ENCODE results near the gene RGR.
A peak's percentile ranks its signal among the peaks of the same experiment; 100 is the strongest.

The RGR gene, protein sequence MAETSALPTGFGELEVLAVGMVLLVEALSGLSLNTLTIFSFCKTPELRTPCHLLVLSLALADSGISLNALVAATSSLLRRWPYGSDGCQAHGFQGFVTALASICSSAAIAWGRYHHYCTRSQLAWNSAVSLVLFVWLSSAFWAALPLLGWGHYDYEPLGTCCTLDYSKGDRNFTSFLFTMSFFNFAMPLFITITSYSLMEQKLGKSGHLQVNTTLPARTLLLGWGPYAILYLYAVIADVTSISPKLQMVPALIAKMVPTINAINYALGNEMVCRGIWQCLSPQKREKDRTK

DNA sequence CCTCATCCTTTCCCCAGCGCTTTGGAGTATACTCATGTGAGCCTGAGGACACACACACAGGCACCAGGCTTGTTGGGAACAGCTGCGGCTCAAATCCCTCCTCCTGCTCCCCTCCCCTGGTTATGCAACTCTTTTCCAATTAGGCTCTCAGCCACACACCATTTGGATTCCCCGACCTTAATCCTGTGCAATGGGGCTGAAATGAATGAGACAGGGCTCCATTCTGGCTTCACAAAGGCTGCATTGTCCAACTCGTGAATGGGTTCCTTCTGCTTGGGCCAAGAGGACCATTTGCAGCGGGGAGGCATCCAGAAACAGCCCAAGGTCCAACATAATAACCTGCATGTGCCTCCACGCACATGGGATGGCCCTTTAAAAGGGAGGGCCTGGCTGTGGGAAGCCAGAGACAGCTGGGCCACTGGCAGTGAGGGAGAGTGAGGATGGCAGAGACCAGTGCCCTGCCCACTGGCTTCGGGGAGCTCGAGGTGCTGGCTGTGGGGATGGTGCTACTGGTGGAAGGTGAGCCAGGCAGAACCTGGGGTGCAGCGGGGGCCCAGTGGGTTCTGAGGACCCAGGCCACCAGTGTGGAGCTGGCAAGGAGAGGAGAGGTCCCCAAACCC lies at the start of gene RGR:
TSS of gene RGR (plus strand) at position 403 of the 620 bp plus-strand sequence. CDS start at position 441, 38 bp downstream.
- DNase-seq: no peak

DNA sequence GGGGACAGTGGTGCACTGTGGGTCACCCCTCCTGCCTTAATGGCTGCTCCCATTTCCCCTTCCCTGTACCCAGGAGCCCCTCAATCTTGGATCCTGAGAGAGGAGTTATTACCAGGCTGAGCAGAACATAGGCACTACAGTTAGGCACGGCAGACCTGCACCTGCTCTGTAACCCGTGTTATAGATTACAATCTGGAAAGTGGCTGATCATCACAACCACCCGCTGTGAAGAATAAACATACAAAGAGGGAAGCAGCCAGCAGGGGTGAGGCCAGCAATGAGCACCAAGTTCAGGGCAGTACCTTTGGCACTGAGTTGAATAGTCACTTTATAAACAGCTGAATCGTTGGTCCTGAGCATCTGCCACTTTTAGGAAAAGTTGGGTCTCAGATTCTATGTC lies 48.8 kb upstream of the RGR start:
- no peak for DNase-seq

DNA sequence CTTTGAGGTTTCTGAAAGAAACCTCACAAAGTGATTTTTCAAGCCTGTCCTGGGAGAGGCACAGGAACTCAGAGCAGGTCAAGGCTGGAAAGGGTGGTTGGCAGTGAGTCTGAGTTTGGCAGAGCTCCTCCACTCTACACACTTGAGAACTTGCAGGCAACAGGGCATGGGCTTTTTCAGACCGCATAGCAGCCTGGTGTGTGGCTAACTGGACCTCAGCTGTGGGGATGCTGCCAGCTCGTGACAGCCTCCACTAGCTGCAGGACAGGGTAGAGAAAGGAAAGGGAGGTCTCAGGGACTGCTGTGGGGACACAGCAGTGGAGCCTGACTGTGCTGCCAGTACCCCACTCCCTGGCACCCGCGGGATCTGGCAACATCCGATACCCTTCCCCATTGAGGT lies 47.9 kb upstream of the RGR start:
- no peak for DNase-seq

DNA sequence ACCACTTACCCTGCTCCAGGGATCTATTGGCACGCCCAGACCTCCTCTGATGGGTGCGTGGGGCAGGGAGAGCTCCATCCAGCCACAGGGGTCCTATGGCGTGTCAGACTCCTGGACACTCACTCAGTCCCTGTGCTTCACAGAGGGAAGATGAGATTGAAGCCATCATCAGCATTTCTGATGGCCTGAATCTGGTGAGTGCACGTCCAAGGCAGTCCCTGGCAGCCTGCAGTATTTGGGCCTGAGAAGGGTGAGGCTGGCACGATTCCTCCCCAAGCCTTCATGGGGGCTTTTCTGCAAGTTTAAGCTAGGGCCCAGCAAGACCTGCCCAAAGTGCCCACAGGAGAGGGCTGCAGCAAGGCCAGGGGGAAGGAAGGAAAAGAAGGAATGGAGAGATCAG lies 47.2 kb upstream of the RGR start:
- no peak for DNase-seq

DNA sequence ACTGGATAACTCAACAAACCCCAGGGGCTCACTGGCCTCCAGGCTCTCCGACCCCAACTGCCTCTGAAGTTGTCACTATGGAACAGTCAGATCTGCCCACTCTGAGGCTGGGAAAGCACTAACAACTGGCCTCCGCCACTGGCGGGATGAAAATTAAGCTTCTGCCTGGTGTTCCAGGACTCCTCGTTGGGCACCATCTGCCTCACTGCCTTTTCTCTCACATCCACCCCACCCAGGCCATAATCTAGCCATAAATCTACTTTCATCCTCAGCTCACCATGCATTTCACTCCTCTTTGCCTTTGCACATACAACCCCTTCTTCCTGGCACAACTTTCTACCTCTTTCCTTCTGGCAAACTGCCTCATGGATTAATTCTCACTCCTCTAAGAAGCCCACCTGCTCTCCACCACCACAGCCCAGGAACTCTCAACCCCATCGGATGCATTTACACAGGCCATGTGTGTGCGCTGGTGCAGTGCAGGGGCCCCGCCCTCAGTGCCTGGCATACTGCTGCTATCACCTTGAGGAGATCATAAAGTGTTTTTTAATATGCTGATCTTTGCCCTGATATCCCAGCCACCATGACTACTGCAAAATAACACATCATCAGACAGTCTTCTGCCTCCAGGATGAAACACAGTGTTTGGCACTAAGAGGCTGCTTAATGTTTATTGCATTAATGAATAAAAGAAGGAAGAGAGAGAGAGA lies 46.5 kb upstream of the RGR start:
- no peak for DNase-seq

DNA sequence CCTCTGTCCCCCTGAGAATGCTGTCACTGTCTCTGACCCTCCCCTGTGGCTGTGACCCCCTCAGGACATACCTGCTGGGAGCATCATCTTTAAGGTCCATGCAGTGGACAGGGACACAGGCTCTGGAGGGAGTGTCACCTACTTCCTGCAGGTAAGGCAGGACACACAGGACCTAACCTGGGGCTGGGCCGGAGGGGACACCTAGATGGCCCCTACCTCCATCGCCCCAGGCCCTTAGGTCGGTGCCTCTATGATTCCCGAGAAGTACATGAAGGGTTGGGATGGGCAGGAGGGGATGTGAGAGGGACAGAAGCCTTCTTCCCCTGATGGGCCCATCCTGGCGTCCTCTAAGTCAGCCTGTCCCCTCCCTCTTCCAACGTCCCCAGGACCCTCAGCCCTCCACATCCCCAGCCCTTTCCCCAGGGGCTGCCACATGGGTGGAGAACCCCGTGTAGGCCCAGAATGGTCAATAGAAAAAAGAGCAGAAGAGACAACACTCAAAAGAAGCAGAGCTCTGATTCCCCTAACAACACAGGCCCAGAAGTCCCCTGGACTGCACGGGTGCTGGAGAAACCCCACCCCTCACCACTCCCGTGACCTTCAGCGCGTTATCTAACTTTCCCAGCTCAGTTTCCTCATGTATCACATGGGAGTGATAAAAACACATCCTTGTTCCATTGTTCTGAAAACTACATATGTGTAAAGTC lies 44.2 kb upstream of the RGR start:
- no peak for DNase-seq

DNA sequence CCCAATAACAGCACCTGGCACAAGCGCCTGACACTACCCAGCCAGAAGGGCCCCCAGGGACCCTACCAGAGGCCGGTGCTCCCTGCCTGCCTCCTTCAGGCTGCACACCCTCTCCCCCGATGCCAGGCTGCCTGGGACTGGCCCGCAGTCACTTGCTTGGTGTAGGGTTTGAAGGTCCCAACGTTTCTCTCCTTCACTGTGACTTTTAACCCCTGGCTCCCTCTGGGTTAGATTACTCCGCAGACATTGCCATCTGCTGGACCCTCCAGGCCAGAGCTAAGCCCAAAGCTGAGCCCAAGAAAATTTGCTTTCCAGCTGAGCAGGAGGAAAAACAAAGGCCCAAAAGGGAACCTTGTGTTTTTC lies 43.6 kb upstream of the RGR start:
- no peak for DNase-seq

DNA sequence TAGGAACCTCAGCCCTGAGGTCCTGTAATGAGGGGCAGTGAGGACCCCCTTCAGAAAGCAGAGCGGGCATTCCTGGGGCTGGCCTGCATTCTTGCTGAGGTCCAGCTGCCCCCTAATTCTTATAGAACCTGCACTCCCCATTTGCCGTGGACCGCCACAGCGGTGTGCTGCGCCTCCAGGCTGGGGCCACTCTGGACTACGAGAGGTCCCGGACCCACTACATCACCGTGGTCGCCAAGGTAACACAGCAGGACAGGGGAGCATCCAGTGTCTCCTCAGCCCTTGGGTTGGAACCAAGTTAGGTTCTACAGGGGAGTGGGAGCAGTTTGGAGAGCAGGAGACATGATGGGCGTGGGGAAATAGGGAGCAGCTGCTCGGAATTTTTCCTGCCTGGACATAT lies 43.2 kb upstream of the RGR start:
- no peak for DNase-seq

DNA sequence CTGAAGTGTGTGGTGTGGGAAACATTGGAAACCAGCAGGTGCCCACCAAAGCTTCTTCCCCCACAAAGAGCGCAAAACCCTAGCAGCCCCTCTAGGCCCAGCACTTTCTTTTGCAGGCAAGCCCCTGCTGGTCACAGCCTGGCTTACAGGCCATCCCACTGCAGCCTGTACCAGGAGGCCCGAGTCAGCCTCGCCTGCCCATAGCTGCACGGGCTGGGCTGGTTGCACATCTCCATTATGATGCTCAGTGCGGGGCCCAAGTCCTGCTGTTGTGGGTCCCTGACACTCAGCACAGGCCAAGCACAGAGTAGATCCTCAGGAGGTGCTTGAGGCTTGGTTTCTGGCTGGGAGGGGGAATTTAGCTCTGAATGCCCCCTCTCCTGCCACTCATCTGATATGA lies 42.5 kb upstream of the RGR start:
- no peak for DNase-seq

DNA sequence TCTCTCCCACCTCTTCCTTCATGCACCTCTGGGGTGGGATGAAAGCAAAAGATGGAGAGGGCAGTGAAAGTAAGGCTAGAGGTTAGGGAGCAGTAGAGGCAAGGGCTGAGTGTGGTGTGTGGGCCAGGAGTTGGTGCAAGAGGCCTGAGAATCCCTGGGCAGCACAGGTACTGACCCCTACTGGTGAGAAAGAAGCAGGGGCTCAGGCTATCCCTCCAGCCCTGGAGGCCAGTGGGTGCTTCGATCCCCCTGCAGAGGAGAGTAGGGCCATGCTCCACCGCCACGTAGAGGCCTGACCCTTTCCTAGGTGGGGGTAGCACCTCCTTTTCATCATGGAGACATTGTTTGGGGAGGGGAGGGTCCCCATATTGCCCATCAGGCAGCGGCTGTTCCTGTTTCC lies 40.7 kb upstream of the RGR start:
- DNase-seq: no peak

DNA sequence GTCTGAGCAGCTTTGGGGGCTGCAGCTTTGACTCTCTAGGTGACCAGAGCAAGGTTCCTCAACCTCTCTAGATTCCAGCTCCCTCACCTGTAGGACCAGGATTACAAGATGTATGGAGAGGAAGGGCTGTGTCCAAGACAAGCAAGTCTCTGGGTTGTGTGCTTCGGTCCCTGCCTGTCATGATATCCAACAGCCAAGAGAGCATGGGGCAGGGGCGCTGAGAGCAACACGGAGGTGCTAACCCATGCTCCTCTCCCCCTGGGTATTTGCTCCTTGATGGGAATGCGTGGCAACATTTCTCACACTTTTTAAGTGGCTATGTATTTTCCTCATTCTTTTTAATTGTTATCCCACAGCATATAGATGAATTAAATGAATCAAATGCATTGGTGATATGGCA lies 40.2 kb upstream of the RGR start:
- DNase-seq: no peak

DNA sequence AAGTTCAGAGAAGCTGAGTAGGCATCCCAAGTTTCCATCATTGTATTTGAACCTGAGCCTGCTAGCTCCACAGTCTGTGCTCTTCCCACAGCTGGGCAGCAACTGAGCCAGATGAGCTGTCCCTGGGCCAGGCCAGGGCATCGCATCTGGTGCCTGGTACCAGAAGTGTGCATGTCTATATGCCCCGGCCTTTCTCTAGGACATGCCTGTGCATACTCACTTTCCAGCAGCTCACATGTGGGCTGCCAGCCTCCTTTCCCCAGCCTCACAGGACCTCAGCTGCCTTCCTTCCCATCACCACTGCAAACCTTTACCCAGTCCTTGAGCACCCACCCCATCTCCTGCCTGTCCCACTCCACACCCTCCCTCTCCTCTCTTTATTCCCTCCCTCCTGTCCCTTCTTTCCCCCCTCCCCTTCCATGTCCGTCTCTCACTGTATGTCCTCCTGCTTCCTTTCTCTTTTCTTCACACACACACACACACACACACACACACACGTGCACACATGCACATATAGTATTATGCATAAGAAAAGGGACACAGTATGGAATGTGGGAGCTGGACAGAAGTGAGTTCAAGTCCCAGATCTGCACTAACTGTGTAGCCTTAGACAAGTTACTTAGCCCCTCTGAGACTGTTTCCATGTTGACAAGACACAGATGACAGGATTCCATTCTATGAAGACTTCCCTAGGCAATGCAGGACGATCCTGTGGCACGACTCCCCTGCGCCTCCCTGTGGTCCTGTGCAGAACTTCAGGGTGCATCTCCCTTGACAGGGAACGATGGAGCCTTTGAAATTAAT lies 39.6 kb upstream of the RGR start:
- DNase-seq: peak in 3 of 4 experiments; percentile 6 to 21 (median 19)

DNA sequence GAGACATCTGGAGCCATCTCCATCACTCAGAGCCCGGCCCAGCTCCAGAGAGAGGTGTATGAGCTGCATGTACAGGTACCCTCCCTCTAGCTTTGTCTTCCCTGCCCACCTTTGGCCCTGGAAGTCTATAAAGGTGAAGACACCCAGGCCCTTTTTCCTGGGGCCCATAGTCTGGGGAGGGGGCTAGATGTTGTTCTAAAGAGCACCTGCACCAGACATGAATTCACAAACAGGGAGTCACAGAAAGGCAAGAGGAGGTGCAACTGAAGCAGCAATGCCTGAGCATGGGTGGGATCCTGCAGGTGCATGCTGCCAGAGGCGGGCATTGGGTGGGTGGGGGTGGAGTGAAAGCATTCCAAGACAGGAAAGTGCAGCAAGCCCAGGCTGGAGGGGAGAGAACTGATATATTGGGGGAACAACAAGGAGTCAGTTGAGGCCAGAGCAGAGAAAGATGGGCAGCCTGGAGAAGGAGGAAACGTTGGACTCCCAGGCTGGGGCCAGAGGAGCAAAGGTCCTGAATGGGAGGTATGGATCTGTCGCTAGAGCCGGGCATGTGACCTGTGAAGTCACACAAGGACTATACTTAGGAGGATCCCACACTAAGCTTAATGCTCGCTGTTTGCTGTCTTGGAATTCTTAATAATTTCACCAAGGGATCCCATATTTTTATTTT lies 38.9 kb upstream of the RGR start:
- DNase-seq: no peak

DNA sequence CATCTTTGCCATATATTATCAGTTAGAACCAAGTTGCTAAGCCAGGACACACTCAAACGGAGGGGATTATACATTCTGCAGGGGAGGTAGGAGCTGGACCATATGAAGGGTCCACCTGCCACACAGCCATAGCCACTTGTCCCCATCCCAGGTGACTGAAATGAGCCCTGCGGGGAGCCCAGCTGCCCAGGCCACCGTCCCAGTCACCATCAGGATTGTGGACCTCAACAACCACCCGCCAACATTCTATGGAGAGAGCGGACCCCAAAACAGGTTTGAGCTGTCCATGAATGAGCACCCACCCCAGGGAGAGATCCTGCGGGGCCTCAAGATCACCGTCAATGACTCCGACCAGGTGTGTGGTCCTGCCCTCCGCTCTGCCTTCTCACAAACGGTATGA lies 36.8 kb upstream of the RGR start:
- DNase-seq: no peak

DNA sequence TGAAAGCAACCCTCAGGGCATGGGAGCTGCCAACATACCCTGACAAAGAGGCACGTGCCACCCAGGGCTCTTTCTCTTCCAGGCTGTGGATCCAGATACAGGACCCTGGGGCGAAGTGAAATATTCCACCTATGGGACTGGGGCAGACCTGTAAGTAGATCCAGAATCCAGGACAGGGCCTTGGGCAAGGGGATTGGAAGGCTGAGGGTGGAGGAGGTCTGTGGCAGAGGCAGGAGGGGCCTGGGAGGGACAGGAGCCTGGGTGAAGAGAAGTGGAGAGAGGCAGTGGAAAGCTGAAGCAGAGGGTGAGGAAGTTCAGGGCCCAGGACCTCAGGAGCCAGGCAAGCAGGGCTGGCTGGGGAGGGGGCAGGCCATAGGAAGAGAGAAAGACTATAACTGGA lies 33.3 kb upstream of the RGR start:
- no peak for DNase-seq

DNA sequence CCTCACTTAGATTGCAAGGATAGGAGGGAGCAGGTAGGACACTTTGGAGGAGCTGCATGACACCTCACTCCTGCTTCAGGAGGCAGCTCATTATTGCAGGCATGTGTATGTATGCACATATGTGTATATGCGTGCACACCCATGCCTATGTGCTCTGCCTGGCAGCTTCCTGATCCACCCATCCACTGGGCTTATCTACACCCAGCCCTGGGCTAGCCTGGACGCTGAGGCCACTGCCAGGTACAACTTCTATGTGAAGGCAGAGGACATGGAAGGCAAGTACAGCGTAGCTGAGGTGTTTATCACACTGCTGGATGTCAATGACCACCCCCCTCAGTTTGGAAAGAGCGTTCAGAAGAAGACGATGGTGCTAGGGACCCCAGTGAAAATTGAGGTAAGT lies 32.8 kb upstream of the RGR start:
- no peak for DNase-seq

DNA sequence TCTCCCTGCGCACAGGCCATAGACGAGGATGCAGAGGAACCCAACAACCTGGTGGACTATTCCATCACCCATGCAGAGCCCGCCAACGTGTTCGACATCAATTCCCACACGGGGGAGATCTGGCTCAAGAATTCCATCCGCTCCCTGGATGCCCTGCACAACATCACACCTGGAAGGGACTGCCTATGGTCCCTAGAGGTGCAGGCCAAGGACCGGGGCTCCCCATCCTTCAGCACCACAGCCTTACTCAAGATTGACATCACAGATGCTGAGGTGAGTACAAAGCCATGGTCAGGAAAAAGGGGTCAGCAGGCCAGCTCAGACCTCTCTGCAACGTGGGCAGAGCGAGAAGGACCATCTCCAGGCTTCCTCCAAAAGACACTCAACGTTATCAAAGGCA lies 31.8 kb upstream of the RGR start:
- no peak for DNase-seq

DNA sequence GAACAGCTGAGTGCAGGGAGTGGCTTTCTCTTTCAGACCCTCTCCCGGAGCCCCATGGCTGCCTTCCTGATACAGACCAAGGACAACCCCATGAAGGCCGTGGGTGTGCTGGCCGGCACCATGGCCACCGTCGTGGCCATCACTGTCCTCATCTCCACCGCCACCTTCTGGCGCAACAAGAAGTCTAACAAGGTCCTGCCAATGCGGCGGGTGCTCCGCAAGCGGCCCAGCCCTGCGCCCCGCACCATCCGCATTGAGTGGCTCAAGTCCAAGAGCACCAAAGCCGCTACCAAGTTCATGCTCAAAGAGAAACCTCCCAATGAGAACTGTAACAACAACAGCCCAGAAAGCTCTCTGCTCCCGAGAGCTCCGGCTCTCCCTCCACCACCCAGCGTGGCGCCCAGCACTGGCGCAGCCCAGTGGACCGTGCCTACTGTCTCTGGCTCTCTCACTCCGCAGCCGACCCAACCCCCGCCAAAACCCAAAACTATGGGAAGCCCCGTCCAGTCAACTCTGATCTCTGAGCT lies 30.7 kb upstream of the RGR start:
- DNase-seq: no peak

DNA sequence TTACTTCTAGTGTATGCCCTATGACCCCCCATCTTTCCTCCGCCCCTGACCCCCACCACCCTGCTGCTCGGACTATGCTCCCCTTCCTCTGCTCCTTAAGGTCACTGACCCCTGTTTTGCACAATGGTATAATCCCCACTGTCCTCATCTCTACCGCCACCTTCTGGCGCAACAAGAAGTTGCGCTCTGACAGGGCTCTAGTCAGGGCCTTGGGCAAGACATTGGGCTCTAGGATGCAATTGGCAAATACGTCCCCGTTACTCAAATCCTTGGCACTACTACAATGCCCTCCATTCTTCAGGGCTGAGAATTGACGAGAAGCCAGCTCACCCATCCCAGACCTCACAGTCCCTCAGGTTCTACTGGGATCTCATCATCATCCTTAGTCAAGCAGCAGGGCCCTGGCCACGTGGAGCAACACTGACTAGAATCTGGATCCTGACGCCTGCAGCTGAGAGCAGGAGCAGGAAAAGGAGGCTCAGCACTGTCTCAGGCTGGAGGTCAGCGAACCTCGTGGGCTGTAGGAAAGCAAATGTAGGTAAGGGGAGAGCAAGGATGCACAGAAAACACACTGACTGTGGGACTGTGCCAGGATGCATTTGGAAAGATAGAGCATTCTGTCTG lies 30.1 kb upstream of the RGR start:
- no peak for DNase-seq

DNA sequence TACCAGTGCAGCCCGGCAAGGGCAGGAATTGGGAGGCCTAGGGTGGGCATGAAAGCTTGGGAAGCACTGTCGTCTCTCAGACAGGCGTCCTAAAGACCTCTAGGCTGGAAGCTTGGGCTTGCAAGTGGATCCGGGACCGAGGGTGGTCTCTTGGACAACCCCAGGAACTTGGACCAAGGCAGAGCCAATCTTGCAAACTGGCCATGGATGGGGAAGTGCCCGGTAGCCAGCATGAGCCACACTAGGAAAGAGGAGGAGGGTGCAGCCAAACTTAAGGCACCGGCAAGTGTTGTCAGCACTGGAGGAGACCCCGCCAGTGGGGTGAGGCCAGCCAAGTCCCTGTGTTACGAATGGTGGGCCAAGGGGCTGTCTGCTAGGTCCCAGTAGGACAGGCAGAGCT lies 28.0 kb upstream of the RGR start:
- no peak for DNase-seq

DNA sequence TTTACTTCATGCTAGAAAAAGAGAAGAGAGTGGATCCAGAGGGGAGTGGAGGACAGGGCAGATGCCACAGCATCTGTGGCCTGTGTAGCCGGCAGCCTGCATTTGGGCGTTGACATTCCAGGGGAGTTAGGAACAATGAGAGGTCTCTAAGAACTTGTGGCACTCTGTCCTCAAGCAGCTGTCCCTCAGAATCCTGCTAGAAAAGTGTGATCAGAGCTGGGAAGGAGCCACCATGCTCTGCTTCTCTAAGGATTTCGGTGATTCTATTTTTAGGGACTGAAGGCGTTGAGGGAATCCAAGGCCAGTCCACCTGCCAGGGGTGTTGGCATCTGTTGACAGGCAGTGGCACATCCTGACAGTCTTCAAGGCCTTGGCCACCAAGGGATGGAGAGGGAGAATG lies 27.1 kb upstream of the RGR start:
- DNase-seq: no peak

DNA sequence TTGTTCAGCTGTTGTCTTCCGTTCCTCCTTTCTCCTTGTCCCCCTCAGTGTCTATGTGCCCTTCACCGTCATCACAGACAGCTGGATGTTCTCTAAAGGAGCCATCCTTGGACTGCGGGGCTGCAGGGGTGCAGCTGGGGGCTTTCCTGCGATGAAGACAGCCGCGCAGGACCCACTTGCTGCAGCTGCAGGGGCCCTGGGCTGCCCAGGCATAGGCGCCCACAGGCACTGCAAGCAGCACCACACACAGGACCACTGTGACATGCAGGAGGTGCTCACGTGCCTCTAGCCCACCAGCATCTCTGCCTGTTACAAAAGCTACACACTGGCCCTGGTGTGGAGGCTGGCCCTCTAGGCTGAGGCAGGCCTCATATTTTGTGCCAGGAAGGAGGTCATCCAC lies 22.9 kb upstream of the RGR start:
- no peak for DNase-seq

Measured in activated CD4-positive, CD25-positive, alpha-beta regulatory T cell (primary cell).